Type B pancreatic cell (in vitro differentiated cells): Measurements from ENCODE around the gene POLK. TPM values are rescaled to one million over a fixed set of nuclear protein-coding genes. Genes with fewer than 3 reads are reported as not detected.
A peak's percentile ranks its signal among the peaks of the same experiment; 100 is the strongest.
"Not testable (repeated sequence)": the region's sequence is repeated elsewhere in the genome, so short reads cannot be mapped to it uniquely, and the experiment has no call there.

Experiments used
- DNase-seq: peaks from one replicate; pipeline ENCODE4 v3.0.0; 2021; ENCODE audit warnings: mixed read lengths; ENCODE audit not compliant: unreplicated experiment; ENCODE audit errors: extremely low spot score
- H3K27ac Mint-ChIP-seq: 2 replicates; pipeline ENCODE4 v1.8.0; 2021; ENCODE audit warnings: mild to moderate bottlenecking, mixed read lengths
- H3K27me3 Mint-ChIP-seq: 2 replicates; pipeline ENCODE4 v1.8.0; 2021; ENCODE audit warnings: mixed read lengths
- H3K36me3 Mint-ChIP-seq: 2 replicates; pipeline ENCODE4 v1.8.0; 2021; ENCODE audit warnings: mixed read lengths
- H3K4me1 Mint-ChIP-seq: one replicate; pipeline ENCODE4 v1.8.0; 2021; ENCODE audit warnings: mixed read lengths; ENCODE audit not compliant: unreplicated experiment
- H3K4me3 Mint-ChIP-seq: 2 replicates; pipeline ENCODE4 v1.8.0; 2021; ENCODE audit warnings: mild to moderate bottlenecking, mixed read lengths
- H3K9me3 Mint-ChIP-seq: 2 replicates; pipeline ENCODE4 v1.8.0; 2021; ENCODE audit warnings: mixed read lengths
- CTCF ChIP-seq: fragments of 200-600 bp; sonication (generic); conservative IDR thresholded peaks from 2 replicates; pipeline ENCODE4 v1.5.0; 2021; ENCODE audit warnings: antibody characterized with exemption, mild to moderate bottlenecking
- total RNA-seq: library from RNA; stranded (reverse); gene quantifications from 2 replicates; pipeline ENCODE4 v1.2.1, GENCODE V29; 2021; ENCODE audit warnings: low replicate concordance

POLK gene
- total RNA-seq, 1 donor from 2014 or later: 21.2 TPM

DNA sequence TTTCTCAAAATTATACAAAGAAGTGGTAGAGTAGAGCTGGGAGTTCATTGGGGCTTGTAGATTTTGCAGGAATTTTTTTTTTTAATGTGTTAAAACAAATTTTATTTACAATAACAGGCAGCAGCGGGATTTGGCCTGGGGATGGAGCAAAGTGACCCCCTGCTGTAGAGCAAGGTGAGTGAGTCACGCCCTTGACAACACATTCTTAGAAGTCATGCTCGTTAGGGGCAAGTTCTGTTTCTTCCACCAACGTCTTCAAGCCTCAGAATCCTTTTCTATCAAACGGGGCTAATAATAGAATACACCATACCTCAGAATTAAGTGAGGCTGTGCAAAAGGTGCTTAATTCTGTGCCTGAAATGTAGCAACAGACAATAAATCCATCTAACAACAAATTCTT is 98.5 kb downstream of the POLK start:
- DNase-seq: no peak
- peaks cover 7% of the 10 kb centered on the region for H3K36me3 Mint-ChIP-seq
- no peak for TF ChIP-seq CTCF
- H3K4me1 Mint-ChIP-seq: peaks cover 21% of the 10 kb centered on the region
- H3K27me3 Mint-ChIP-seq: no peaks in the 10 kb centered on the region
- peak overlapping the region; percentile 84 for H3K27ac Mint-ChIP-seq
- H3K9me3 Mint-ChIP-seq: no peaks in the 10 kb centered on the region
- peak overlapping the region; percentile 92 for H3K4me3 Mint-ChIP-seq

GRCh38 chr5:75610859-75611310 is 99.2 kb downstream of the POLK start:
- H3K4me3 Mint-ChIP-seq: peak overlapping the region; percentile 92
- DNase-seq, H3K9me3 Mint-ChIP-seq, H3K36me3 Mint-ChIP-seq, H3K27me3 Mint-ChIP-seq: not testable (repeated sequence)
- peak overlapping the region; percentile 84 for H3K27ac Mint-ChIP-seq
- peaks cover 22% of the 10 kb centered on the region for H3K4me1 Mint-ChIP-seq

GRCh38 chr5:75611311-75612225 is 99.9 kb downstream of the POLK start, which contains the start of gene ANKDD1B:
ANKDD1B (plus strand) TSS chr5:75611453; CDS start chr5:75611635, 182 bp downstream.
- peak; percentile 69 for DNase-seq
- H3K27me3 Mint-ChIP-seq: no peaks in the 10 kb centered on the region
- no peak for TF ChIP-seq CTCF
- H3K9me3 Mint-ChIP-seq: no peaks in the 10 kb centered on the region
- peaks cover 28% of the 10 kb centered on the region for H3K4me1 Mint-ChIP-seq
- H3K4me3 Mint-ChIP-seq: peak within 1 kb of the TSS; percentile 92
- peak within 1 kb of the TSS; percentile 84 for H3K27ac Mint-ChIP-seq
- H3K36me3 Mint-ChIP-seq: peaks cover 6% of the 10 kb centered on the region

DNA sequence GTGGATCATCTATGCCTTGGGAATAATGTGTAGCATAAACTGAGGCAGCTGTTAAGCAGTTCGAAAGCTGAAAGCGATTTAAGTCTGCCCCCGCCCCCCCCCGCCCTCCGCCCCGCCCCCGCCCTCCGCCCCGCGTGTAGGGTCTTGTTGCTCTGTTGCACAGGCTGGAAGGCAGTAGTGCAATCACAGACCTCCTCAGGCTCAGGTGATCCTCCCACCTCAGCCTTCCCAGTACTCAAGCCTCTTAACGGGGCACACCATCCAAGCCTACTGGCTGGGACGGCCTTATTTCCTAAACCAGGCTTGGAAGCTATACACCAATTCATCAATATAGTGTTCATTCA is 100.5 kb downstream of the POLK start:
- peaks cover 3% of the 10 kb centered on the region for H3K36me3 Mint-ChIP-seq
- H3K27ac Mint-ChIP-seq: no peak overlapping the region
- peak overlapping the region; percentile 92 for H3K4me3 Mint-ChIP-seq
- H3K27me3 Mint-ChIP-seq: no peaks in the 10 kb centered on the region
- DNase-seq: no peak
- H3K9me3 Mint-ChIP-seq: no peaks in the 10 kb centered on the region
- no peak for TF ChIP-seq CTCF
- H3K4me1 Mint-ChIP-seq: peaks cover 31% of the 10 kb centered on the region

DNA sequence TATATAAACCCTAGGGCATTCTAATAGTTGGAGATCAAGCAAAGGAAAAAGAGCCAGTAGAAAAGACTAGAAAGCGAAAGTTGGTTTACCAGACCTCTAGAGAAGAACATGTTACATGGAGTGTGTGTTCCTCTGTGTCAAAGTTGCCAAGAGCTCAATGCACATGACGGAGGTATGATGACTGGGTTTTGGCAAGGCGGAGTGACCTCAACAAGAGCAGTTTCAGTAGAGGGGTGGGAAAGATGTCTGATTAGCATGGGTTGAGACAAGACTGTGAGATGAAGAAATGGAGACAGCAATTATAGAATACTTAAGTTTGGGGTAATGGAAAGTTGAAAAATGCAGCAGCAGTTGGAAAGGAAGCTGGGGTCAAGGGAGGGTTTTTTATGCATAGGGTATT is 101.2 kb downstream of the POLK start:
- Mint-ChIP-seq H3K27me3 (no peaks in the 10 kb centered on the region), H3K27ac (no peak overlapping the region), H3K9me3 (no peaks in the 10 kb centered on the region), H3K36me3 (peaks cover 3% of the 10 kb centered on the region), H3K4me3 (peak overlapping the region; percentile 75), H3K4me1 (peaks cover 34% of the 10 kb centered on the region)
- no peak for TF ChIP-seq CTCF
- DNase-seq: no peak

DNA sequence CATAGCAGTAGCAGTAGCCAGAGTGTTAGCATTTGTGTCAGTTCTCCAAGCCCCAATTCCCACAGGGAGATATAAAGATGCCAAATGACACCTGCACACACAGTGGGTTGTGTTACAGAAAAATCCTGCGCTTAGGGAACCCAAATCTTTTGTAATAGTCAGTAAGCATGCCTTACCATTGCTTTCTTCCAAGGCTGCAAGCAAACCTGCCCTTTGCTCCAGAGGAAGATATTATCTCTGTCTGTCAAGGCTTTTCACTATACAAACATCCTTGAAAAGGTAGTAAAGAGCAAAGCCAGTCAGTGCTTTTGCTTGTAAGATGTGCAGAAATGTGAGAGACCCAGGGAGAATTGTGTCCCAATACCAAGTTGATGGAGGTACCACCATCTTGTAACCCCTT is 102.5 kb downstream of the POLK start:
- no peaks in the 10 kb centered on the region for H3K9me3 Mint-ChIP-seq
- no peak for DNase-seq
- TF ChIP-seq CTCF: no peak
- no peak overlapping the region for H3K27ac Mint-ChIP-seq
- peaks cover 3% of the 10 kb centered on the region for H3K36me3 Mint-ChIP-seq
- no peak overlapping the region for H3K4me3 Mint-ChIP-seq
- H3K4me1 Mint-ChIP-seq: peaks cover 34% of the 10 kb centered on the region
- no peaks in the 10 kb centered on the region for H3K27me3 Mint-ChIP-seq
